G401.6 (cell line): ENCODE data around the gene PCBP3.
"Not testable (repeated sequence)": the region's sequence is repeated elsewhere in the genome, so short reads cannot be mapped to it uniquely, and the experiment has no call there.

Experiments
- FAIRE-seq: peaks from 2 replicates; lab custom pipeline; 2012; peaks lifted over from hg19 to GRCh38; lab: Jason Lieb, UNC

The PCBP3 gene

GRCh38 chr21:45678790-45679189, 35.3 kb downstream of the PCBP3 start:
- not testable (repeated sequence) for FAIRE-seq

GRCh38 chr21:45680215-45680614, 36.7 kb downstream of the PCBP3 start:
- peak; percentile 8 for FAIRE-seq

- FAIRE-seq: no peak
Observed at GRCh38 chr21:45695086-45695485, 51.6 kb downstream of the PCBP3 start.

- no peak for FAIRE-seq
Observed at GRCh38 chr21:45698493-45699184, 55.1 kb downstream of the PCBP3 start.

GRCh38 chr21:45699251-45699942, 55.9 kb downstream of the PCBP3 start:
- FAIRE-seq: no peak

- FAIRE-seq: no peak
Observed at GRCh38 chr21:45699966-45700365, 56.4 kb downstream of the PCBP3 start.

- FAIRE-seq: no peak
Observed at GRCh38 chr21:45700461-45700860, 56.9 kb downstream of the PCBP3 start.

- no peak for FAIRE-seq
Observed at GRCh38 chr21:45704311-45705108, 61.0 kb downstream of the PCBP3 start.

GRCh38 chr21:45706299-45706698, 62.8 kb downstream of the PCBP3 start:
- no peak for FAIRE-seq

GRCh38 chr21:45709173-45709572, 65.6 kb downstream of the PCBP3 start:
- no peak for FAIRE-seq

GRCh38 chr21:45709696-45710268, 66.3 kb downstream of the PCBP3 start:
- FAIRE-seq: no peak

GRCh38 chr21:45710306-45710705, 66.8 kb downstream of the PCBP3 start:
- FAIRE-seq: not testable (repeated sequence)

- FAIRE-seq: no peak
Observed at GRCh38 chr21:45713613-45714012, 70.1 kb downstream of the PCBP3 start.

- FAIRE-seq: no peak
Observed at GRCh38 chr21:45715441-45715840, 71.9 kb downstream of the PCBP3 start.

- no peak for FAIRE-seq
Observed at GRCh38 chr21:45718413-45718812, 74.9 kb downstream of the PCBP3 start.

- no peak for FAIRE-seq
Observed at GRCh38 chr21:45719177-45719802, 75.8 kb downstream of the PCBP3 start.

- not testable (repeated sequence) for FAIRE-seq
Observed at GRCh38 chr21:45720204-45720603, 76.7 kb downstream of the PCBP3 start.

GRCh38 chr21:45721671-45722070, 78.1 kb downstream of the PCBP3 start:
- FAIRE-seq: no peak

GRCh38 chr21:45723049-45723958, 79.8 kb downstream of the PCBP3 start:
- no peak for FAIRE-seq

GRCh38 chr21:45724345-45724961, 80.9 kb downstream of the PCBP3 start:
- FAIRE-seq: no peak
